HG02798 (cell line): ENCODE measurements around the gene EXOC2.
"Not testable (repeated sequence)": the region's sequence is repeated elsewhere in the genome, so short reads cannot be mapped to it uniquely, and the experiment has no call there.

Source experiments
- ATAC-seq: cut with Tn5 transposase; IDR thresholded peaks from one replicate; pipeline ENCODE4 v1.9.1; 2021; ENCODE audit warnings: mild to moderate bottlenecking; ENCODE audit not compliant: unreplicated experiment, poor library complexity

EXOC2 gene

GRCh38 chr6:710601-711571 lies 17.9 kb upstream of the EXOC2 start:
- ATAC-seq = peak; percentile 88

DNA sequence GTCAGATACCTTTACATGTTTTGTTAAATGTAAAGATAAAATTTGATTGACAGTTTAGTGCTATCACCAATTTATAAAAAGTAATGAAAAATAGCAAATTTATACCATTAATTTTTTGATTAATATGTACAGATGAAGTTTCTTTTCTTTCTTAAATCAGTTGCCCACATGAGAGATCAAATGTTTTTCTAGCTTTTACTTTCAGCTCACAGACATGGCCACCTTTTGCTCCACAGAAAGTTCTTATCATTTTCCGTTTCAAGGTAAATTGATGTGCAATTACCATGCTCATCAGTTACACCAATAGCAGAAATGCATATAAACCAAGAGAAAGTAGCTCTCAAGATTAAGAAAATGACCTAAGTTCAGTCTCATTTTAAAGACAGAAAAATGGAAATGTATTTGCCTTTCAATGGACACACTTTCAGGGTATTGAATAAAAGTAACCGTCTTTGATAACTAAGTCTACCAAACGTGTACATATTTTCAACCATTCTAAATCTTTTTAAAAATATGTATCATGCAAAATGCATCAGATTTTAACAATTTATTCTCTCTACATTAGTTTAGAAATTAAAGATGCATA lies 16.6 kb upstream of the EXOC2 start:
- no peak for ATAC-seq

- no peak for ATAC-seq
Observed at GRCh38 chr6:708237-708598, 15.3 kb upstream of the EXOC2 start.

DNA sequence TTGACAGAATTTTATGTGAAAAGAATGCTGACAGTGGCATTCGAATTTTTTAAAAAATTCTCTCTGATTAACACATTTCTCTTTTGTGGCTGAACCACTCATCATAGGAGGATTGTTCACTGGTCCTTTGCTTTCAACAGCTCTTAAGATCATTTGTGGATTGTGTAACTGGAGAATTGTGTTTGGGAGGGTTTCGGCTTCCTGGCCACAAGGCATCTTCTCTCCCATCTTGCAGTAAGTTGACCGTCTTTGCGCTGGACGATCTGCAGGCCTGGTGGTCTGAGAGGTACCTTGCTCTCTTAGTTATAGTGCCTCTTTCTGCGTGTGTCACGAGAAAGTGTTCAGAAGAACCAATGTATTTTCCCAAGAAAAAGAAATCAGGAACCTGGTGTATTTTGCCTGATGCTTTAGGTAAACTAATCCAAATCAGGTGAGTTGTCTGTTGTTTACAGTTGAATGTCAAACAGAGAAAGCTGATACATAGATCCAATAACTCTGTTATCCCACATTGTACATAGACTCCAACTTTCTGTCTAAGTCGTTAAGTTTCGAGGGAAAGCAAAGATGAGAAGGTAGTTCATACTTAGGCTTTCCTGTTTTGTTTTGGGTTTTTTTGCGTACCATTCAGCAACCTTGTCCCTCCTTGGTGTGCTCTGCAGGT lies 14.8 kb upstream of the EXOC2 start:
- no peak for ATAC-seq

GRCh38 chr6:706819-707381 lies 14.0 kb upstream of the EXOC2 start:
- ATAC-seq = no peak

- no peak for ATAC-seq
Observed at GRCh38 chr6:706146-706545, 13.2 kb upstream of the EXOC2 start.

GRCh38 chr6:705047-705446 lies 12.1 kb upstream of the EXOC2 start:
- no peak for ATAC-seq

GRCh38 chr6:704046-704445 lies 11.1 kb upstream of the EXOC2 start:
- ATAC-seq = no peak

DNA sequence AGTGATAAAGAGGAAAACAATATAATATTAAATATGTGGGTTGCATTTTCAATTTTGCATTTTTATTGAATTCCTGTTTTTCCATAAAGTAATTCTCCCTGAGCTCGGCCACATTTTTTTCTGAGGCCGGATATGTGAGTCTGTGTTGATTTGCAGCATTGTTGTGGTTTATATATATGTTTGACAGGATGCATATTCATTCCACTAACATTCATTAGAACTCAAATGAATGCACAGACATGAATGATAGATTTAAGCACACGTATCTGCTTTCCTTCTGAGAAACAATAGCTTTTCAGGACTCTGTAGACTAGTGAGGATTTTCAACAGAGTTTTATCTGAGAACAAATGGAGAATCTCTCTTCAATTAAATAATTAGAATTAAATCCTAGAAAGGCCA lies 10.6 kb upstream of the EXOC2 start:
- no peak for ATAC-seq

DNA sequence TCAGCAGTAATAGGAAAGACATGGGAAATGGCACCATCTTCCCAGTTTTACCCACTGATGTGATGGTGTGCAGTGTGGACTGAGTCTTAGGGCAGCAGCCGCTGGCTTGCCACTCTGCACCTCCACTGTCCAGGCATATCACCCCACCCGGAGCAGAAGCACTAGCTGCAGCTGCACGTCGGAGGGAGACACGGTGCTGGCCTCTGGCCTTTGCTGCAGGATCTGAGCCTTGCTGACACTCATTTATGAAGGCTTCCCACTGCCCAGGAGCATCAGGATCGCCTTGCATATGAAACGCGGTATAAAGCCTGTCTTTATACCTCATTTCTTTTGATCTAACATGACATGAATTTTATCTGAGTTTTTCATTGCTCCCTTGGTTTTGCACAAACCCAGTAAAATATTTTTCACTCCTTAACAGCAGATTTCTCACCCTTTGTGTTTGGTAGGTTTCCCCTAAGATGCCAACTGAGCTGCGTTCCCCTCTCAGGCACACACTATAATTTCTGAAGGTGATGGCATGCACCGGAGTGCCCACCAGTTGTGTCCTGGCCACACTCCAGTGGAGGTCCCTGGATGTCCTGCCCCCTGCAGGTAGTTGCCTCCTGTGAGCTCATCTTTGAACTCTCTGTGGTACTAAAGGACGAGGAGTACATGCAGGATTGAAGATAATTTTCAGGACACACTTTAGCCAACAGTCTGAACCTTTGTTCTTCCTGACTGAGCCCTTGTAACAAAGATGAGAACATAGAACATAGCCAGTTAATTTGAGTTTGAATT lies 9.0 kb upstream of the EXOC2 start:
- no peak for ATAC-seq

- no peak for ATAC-seq
Observed at GRCh38 chr6:701215-701614, 8.3 kb upstream of the EXOC2 start.

DNA sequence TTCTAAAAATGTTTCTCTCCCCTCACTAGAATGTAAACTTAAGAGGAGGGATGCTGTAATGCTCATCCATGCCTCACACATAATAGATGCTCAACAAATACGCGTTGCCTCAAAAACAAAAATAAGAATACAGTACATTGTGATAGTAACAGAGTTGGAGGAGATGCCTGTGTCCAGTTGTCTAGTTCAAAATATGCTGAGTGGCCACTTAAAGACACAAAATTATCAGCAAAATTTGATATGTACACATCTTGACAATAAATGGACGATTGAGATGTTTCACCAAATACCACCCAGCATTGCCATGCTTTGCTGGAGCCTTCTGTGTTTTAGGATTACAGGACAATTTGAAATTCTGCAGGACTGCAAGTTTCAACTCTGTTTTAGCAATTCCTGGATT lies 7.6 kb upstream of the EXOC2 start:
- no peak for ATAC-seq

DNA sequence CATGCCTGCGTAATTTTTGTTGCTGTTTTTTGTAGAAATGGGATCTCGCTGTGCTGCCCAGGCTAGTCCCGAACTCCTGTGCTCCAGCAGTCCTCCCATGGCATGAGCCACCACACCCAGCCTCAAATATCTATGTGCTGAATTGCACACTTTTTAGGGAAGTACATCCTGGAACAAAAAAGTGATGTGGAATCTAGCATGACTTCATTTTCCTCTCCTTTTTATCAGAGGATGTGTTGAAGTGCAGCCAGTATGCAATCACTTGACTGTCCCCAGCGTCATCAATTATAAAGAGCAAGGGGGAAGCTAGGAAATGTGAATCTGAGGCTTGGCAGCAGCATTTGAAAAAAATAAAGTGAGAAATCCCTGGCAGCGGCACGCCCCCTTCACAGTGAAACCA lies 6.4 kb upstream of the EXOC2 start:
- no peak for ATAC-seq

DNA sequence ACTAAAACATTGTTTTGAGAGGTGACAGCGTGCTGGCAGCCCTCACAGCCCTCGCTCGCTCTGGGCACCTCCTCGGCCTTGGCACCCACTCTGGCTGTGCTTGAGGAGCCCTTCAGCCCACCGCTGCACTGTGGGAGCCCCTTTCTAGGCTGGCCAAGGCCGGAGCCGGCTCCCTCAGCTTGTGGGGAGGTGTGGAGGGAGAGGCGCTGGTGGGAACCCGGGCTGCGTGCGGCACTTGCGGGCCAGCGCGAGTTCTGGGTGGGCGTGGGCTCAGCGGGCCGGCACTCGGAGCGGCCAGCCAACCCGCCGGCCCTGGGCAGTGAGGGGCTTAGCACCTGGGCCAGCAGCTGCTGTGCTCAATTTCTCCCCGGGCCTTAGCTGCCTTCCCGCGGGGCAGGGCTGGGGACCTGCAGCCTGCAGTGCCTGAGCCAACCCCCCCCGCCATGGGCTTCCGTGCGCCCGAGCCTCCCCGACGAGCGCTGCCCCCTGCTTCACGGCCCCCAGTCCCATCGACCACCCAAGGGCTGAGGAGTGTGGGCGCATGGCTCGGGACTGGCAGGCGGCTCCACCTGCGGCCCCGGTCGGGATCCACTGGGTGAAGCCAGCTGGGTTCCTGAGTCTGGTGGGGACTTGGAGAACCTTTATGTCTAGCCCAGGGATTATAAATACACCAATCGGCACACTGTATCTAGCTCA lies 1.6 kb upstream of the EXOC2 start:
- ATAC-seq = not testable (repeated sequence)

- ATAC-seq = no peak
Observed at GRCh38 chr6:693723-694009, 727 bp upstream of the EXOC2 start.

GRCh38 chr6:692356-692851 lies 535 bp downstream of the EXOC2 start:
- peak; percentile 74 for ATAC-seq

- ATAC-seq = no peak
Observed at GRCh38 chr6:689223-689622, 3.7 kb downstream of the EXOC2 start.

DNA sequence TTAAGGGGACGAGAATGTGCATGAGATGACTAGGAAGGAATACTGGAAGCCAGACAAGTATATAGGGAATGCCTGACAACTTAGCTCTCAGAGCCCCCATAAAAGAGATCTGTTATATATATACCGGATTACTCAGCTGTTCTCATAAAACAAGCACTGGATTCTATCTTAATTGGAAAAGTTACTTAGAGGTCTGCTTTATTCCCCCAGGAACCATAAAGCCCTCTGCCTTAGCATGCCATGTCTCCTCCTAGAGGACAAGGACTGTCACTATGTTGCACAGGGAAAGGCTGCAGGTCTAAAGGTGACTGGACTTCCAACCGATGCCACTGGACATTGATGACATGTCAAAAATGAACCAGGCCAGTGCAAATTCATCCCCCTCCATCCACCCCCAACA lies 6.4 kb downstream of the EXOC2 start:
- ATAC-seq = no peak

GRCh38 chr6:684831-685636 lies 7.9 kb downstream of the EXOC2 start:
- ATAC-seq = peak; percentile 77
